Cardiac fibroblast (primary cell): Measurements from ENCODE around the gene PANX2.

Source experiments
- DNase-seq, 2 donors: peaks; one replicate each; pipeline versions ENCODE4 v3.0.0 to v3.0.0-alpha.2; 2010; ENCODE audit warnings: low read depth in 2 of 2
- H3K4me3 ChIP-seq, 2 donors: replicated peaks in 1 of 2; 1 replicate in 1 of 2; 2 replicates in 1 of 2; pipeline ENCODE4 v1.5.1; 2011; ENCODE audit warnings: low read depth in 2 of 2, low read length in 2 of 2, mild to moderate bottlenecking in 2 of 2, moderate library complexity in 1 of 2
- CTCF ChIP-seq: IDR thresholded peaks from one replicate; pipeline ENCODE4 v1.5.1; 2011; ENCODE audit warnings: low read depth, mild to moderate bottlenecking, low read length, inconsistent platforms

PANX2 gene

DNA sequence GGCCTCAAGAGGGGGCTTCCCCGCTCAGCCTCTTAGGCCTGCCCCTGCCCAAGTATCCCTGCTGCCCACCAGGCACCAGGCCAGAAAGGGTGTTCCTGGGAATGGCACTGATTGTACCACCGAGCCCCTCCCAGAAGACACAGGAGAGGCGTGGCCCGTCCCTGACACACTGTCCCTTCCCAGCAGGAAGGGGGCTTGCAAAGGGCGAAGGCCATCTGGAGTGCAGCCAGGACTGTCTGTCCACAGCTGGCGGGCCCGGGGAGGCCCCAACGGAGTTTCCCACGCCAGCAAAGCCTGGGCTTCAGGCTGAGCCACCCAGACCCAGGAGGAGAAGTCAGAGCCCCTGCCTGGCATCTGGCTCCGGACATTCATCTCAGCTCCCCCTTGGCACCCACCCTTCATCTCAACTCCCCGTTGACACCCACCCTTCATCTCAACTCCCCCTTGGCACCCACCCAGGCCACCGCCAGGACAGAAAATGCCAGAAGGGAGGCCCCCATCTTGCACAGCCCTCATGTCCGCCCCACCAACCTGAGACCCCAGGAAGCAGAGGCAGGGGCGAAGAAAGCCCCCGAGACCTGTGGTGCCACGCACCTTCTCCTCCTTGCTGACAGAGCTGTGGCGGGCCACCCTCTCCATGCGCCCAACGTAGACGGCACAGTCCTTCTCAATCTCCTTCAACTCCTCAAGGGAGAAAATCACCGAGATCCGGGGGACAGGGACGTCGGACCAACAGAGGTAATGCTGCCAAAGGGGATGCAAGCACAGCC is 54.9 kb downstream of the PANX2 start:
- no peak for TF ChIP-seq CTCF
- no peak overlapping the region for H3K4me3 ChIP-seq
- no peak for DNase-seq

DNA sequence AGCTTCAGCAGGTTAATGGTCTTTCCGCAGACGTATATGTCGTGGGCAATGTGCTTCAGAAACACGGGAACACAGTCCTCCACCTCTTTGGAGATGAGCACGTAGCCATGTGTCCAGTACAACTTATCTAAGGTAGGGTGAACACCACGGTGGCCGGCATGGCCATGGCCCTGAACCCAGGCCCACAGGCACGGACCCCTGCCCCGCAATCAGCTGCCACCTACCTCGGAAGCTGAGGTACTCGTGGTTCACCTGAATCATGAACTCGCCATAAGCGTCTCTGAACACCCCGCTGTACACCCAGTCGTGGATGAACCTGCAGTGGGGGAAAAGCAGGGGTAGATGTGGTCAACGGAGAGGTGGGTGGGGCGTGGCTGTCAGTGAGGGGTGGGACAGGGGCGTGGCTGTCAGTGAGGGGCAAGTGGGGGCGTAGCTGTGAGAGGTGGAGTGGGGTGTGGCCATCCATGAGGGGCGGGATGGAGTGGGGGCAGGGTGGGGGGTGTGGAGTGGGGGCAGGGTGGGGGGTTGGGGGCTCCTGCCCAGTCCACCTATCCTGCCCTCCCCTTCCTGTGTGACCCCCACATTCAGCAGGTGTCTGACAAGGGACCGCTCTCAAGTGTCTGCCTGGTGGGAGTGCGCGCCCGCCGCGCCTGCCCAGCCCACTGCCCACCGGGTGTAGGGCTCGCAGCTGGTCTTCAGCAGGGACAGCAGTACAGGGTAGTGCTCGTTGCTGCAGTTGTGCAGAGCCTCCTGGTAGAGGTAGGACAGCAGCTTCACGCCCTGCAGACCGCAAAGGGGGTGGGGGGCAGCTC is 55.7 kb downstream of the PANX2 start:
- no peak overlapping the region for H3K4me3 ChIP-seq
- DNase-seq = no peak
- no peak for TF ChIP-seq CTCF

DNA sequence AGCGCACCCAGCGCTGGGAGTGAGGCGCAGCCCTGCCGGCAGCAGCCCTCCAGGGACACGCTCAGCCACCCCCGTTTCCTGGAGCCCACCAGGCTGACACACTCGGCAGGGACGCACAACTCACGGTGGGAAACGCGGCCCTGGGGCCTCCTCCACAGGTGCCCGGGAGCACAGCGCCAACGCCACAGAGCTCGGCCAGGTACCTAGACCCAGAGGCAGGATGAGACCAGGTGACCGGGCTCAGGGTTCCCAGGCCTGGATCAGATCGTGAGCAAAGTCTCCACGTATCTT is 56.3 kb downstream of the PANX2 start:
- no peak for DNase-seq
- TF ChIP-seq CTCF = no peak
- H3K4me3 ChIP-seq = no peak overlapping the region

GRCh38 chr22:50227579-50228215 is 57.2 kb downstream of the PANX2 start:
- no peak for DNase-seq
- H3K4me3 ChIP-seq = no peak overlapping the region
- TF ChIP-seq CTCF = no peak

DNA sequence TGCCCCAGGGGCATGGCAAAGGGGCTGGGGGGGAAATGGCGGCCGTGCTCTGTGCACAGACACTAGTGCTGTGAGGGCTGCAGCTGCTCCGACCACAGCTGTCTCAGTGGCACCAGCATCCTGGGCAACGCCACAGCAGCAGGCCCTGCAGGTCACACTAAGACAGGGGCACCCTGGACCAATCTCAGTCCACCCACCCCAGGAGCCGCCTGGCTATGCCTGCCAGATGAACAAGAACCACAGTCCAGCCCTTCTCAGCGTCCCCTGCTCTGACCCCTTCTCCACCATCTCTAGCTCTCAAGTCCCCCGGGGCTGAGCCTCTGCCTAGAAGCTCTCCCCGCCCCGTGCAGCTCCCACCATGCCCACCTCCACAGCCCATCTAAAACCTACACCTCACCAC is 57.8 kb downstream of the PANX2 start:
- H3K4me3 ChIP-seq = no peak overlapping the region
- no peak for TF ChIP-seq CTCF
- DNase-seq = no peak

DNA sequence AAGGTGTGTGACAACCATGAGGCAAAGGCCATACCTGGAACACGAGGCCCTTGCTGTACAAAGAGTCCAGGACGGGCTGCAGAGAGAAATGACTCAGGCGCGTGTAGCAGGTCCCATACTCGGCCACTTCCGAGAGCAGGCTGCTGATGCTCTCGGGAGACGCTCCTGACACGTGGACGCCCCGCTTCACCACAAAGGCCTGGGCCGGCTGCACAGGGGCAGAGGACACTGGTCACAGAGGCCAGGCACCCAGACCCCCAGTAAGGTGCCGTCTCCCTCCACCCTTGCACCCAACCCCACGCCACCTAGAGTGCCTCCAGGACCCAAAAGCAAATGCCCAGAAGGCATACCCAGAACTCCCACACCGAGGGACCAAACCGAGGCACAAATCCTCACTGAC is 58.8 kb downstream of the PANX2 start:
- TF ChIP-seq CTCF = no peak
- DNase-seq = no peak
- H3K4me3 ChIP-seq = no peak overlapping the region
